Heart left ventricle (tissue), 16 donors: ENCODE results near the gene IFITM2. TPM values are rescaled to one million over a fixed set of nuclear protein-coding genes. Genes with fewer than 3 reads are reported as not detected.
"Not testable (repeated sequence)": the region's sequence is repeated elsewhere in the genome, so short reads cannot be mapped to it uniquely, and the experiment has no call there.

Experiments
- ATAC-seq, 4 donors: fragments of 200-7000 bp; cut with Tn5 transposase; one replicate each; pipeline ENCODE4 v1.9.1; 2020 to 2022; ENCODE audit warnings: moderate library complexity in 4 of 4, mild to moderate bottlenecking in 3 of 4, moderate number of reproducible peaks in 1 of 4
- DNase-seq, 5 donors: peaks; one replicate each; pipeline ENCODE4 v3.0.0-alpha.2; 2020
- H3K27ac ChIP-seq, 12 donors: fragments of 200-600 bp; sonication (generic) in 4 of 12; one replicate each; pipeline versions ENCODE4 v1.5.0 to v1.8.0; 2016 to 2022; ENCODE audit warnings: mild to moderate bottlenecking in 2 of 12
- H3K27me3 ChIP-seq, 9 donors: fragments of 200-600 bp; sonication (generic) in 2 of 9; one replicate each; pipeline versions ENCODE4 v1.5.1 to v1.8.0; 2016 to 2022; ENCODE audit warnings: mild to moderate bottlenecking in 3 of 9
- H3K36me3 ChIP-seq, 9 donors: fragments of 200-600 bp; sonication (generic) in 2 of 9; one replicate each; pipeline versions ENCODE4 v1.5.0 to v1.8.0; 2018 to 2022; ENCODE audit warnings: mild to moderate bottlenecking in 2 of 9
- H3K4me1 ChIP-seq, 12 donors: fragments of 200-600 bp; sonication (generic) in 4 of 12; one replicate each; pipeline versions ENCODE4 v1.5.0 to v1.8.0; 2016 to 2022; ENCODE audit warnings: mild to moderate bottlenecking in 3 of 12
- H3K4me3 ChIP-seq, 12 donors: fragments of 200-600 bp; sonication (generic) in 4 of 12; one replicate each; pipeline versions ENCODE4 v1.5.0 to v1.8.0; 2017 to 2022; ENCODE audit warnings: mild to moderate bottlenecking in 9 of 12, moderate library complexity in 4 of 12
- H3K9me3 ChIP-seq, 12 donors: fragments of 200-600 bp; sonication (generic) in 4 of 12; one replicate each; pipeline versions ENCODE4 v1.5.0 to v1.8.0; 2016 to 2022; ENCODE audit warnings: mild to moderate bottlenecking in 1 of 12
- POLR2A ChIP-seq, 2 donors: fragments of 450-650 bp; IDR thresholded peaks; one replicate each; pipeline ENCODE4 v1.6.1; 2017; ENCODE audit warnings: antibody characterized with exemption in 2 of 2, mild to moderate bottlenecking in 2 of 2, moderate library complexity in 2 of 2
- WGBS, 4 donors: extraction: QIAGEN DNeasy Blood & Tissue Kit in 2 of 4; methylation state at CpG; one replicate each; pipeline versions ENCODE4 v1.1.5 to v1.1.7; 2013 to 2018; 5-methylcytosine and 5-hydroxymethylcytosine counted together
- intact Hi-C, 10 donors: fragments of 100-400 bp; cut with DNase I; formaldehyde crosslinking; loops; one replicate each; pipeline versions ENCODE4 v1.11.1 to v1.14.2; 2022
- polyA plus RNA-seq, 2 donors: library from polyadenylated mRNA; stranded (reverse); fragments of 200-250 nt; gene quantifications; one replicate each; pipeline ENCODE4 v1.2.3, GENCODE V29; 2013
- total RNA-seq, 9 donors: library from RNA; depleted of rRNA in 2 of 9; stranded (reverse); fragments of >200 nt in 2 of 9; fragmentation: NEBNext Ultra II Directional in 3 of 9; extraction: Animal tissue kit (Norgen Biotek cat#: 25700) in 3 of 9; gene quantifications; one replicate each; pipeline versions ENCODE4 v1.1.0 to v1.2.4, GENCODE V29; 2016 to 2023
- TF ChIP-seq, protein P1 (sequence below), 12 donors: fragments of 200-600 bp; sonication (generic) in 4 of 12; IDR thresholded peaks; one replicate each; pipeline versions ENCODE4 v1.5.0 to v1.8.0; 2018 to 2022; ENCODE audit warnings: antibody characterized with exemption in 12 of 12, mild to moderate bottlenecking in 5 of 12
- donor health status: ischemic (EF 13 %, LVEDD 7.1; RV severe dilation, severe dysfunction).
- donor health status: healthy with polysubstance abuse.
- donor health status: DM: no; HTN: yes; CAD: no.
- donor health status: DM: no; HTN: no; CAD: no.
- donor health status: ischemic (EF 25% LVEDD 6.9; RV normal size, moderate dysfunction).
- donor health status: ischemic (EF 25% LVEDD 5.7; RV mildly dilated, moderate dysfunction).
- donor health status: healthy.
- donor health status: DM: yes; HTN: yes; CAD: no.
- donor health status: ischemic (EF 35%, LVEDD 5.7; RV mildly dilated, moderate dysfunction).
- donor health status: nonischemic (EF 11% LVEDD 7.7; RV severe dilation, severe dysfunction).
- donor health status: DM: yes; HTN: yes; CAD: no.
- donor health status: PGD.
- donor health status: ischemic (EF 29% LVEDD 5.4; RV normal size, mild dysfunction).
- donor health status: nonischemic (EF 23%, LVEDD 6.1; RV moderate dilation, normal function).

The IFITM2 gene
- total and polyA plus RNA-seq, 11 donors = 116 to 501 (median 154) TPM

DNA sequence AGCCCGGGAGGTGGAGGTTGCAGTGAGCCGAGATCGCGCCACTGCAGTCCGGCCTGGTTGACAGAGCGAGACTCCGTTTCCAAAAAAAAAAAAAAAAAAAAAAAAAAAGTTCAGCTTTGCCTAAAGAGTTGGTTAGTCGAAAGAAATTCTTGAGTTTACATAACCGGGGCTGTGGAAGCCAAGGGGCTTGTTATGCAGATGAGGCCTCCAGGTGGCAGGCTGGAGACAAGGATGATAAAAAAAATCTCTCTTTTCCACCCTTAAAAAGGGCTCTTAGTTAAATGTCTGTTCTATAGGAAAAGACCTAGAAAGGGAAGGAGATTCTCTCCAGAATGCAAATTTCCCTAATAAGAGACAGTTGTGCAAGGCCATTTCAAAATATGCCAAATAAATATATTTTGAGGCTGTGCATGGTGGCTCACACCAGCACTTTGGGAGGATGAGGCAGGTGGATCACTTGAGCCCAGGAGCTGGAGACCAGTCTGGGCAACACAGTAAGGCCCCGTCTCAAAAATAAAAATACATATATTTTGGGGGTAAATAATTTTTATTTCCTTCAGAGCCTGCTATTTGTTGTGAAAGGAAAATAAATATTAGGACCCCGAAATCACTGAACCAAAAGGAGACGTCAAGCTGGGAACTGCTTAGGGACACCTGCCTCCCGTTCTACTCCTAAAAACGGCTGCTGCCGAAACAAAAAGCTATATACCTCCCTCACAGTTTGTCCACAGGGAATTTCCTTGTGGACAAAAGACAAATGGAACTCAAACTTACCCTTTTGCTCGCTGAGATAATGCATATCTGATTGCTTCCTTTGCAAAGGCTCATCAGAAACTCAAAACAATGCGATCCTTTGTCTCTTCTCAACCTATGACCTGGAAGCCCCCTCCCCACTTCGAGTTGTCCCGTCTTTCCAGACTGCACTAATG lies 2.4 kb upstream of the IFITM2 start:
- DNase-seq = peak in 4 of 5 donors; percentile 59 to 73 (median 68)
- TF ChIP-seq, protein P1, sequence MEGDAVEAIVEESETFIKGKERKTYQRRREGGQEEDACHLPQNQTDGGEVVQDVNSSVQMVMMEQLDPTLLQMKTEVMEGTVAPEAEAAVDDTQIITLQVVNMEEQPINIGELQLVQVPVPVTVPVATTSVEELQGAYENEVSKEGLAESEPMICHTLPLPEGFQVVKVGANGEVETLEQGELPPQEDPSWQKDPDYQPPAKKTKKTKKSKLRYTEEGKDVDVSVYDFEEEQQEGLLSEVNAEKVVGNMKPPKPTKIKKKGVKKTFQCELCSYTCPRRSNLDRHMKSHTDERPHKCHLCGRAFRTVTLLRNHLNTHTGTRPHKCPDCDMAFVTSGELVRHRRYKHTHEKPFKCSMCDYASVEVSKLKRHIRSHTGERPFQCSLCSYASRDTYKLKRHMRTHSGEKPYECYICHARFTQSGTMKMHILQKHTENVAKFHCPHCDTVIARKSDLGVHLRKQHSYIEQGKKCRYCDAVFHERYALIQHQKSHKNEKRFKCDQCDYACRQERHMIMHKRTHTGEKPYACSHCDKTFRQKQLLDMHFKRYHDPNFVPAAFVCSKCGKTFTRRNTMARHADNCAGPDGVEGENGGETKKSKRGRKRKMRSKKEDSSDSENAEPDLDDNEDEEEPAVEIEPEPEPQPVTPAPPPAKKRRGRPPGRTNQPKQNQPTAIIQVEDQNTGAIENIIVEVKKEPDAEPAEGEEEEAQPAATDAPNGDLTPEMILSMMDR (IDR thresholded peaks at IDR 0.05) = peak; percentile 55 to 76 (median 64)
- no peak for TF ChIP-seq POLR2A (IDR thresholded peaks at IDR 0.05)
- Histone ChIP-seq H3K27me3 (peaks cover 0 to 21% (median 4%) of the 10 kb centered on the region in 9 donors), H3K27ac (peak overlapping the region in 6 of 12 donors; percentile 11 to 99 (median 62)), H3K9me3 (no peaks in the 10 kb centered on the region), H3K36me3 (peaks cover 0 to 10% (median 0%) of the 10 kb centered on the region in 9 donors), H3K4me1 (peaks cover 0 to 42% (median 15%) of the 10 kb centered on the region in 12 donors), H3K4me3 (no peak overlapping the region)
- peak in 1 of 4 donors; percentile 19 for ATAC-seq
- WGBS, 4 donors = 33 to 39% (median 34%) methylated on average over 19 of the region's 19 CpGs
- intact Hi-C loops = loop anchor here in 7 of 10 donors (5.0 to 10.0 kb wide), 5 partner anchors 50 to 200 kb away; partner anchors contain the start of genes BET1L (in 2 of the 7), RIC8A (in 2 of the 7) and RNH1 (in 1 of the 7)

DNA sequence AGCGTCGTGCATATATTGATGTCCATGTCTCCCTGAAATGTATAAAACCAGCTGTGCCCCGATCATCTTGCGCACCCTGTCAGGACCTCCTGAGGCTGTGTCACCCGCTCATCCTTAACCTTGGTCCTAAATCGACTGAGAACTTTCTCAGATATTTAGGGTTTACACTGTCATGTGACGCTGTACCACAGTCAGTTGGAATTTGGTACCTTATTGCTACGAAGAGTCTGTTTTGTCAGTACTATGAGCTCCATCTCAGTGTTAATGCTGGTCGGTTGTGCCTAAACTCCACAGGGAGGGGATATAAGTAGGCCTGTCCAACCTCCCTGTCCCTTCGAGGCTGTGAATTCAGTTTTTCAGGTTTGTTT lies 1.8 kb upstream of the IFITM2 start:
- peak overlapping the region in 8 of 12 donors; percentile 9 to 99 (median 84) for H3K27ac ChIP-seq
- no peak for DNase-seq
- intact Hi-C loops = loop anchor here in 6 of 10 donors (5.0 to 10.0 kb wide), 5 partner anchors 49 to 199 kb away; partner anchors contain the start of genes BET1L (in 2 of the 6), RIC8A (in 2 of the 6) and RNH1 (in 1 of the 6)

DNA sequence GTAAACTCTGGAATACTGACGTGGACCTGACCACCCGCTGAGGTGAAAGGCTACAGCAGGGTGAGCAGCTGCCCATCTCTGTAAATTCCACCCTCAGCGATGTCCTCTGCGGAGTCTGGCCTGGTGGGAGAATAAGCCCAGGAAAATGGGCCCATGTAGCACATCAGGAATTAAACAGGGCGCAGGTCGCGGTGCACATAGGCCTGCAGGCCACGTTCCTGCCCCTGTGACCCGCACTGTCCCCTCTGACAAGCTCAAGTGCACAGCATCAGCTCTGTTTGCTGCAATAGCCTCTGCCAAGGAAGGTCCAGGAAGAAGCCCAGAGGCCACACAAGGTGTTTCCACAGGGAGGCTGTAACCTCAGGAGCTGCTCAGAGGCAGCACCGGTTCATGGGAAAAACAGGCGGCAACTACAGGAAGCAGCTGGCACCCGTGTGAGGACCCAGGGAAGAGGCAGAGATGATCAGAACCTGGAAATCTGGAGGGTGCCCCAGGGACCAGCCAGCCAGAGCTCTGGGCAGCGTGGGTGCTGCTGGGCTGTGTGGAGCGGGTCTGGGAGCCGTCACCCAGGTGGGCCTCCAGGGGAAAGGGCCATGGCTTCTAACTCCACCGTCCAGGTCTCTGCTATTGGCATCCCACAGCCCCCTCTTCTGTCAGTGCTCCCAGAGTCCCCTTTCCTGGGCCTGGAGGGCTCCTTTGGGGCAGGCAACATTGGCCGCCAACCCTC lies 808 bp upstream of the IFITM2 start:
- peak overlapping the region; percentile 69 to 99 (median 88) for H3K27ac ChIP-seq
- DNase-seq (peak in 1 of 5 donors; percentile 29), ATAC-seq (no peak)
- 84 to 91% (median 90%) methylated on average over 12 to 17 of the region's 17 CpGs for WGBS, 4 donors
- intact Hi-C loops = loop anchor here in 6 of 10 donors (5.0 to 10.0 kb wide), 5 partner anchors 48 to 198 kb away; partner anchors contain the start of genes BET1L (in 2 of the 6), RIC8A (in 2 of the 6) and RNH1 (in 1 of the 6)
- peak overlapping the region in 1 of 12 donors; percentile 15 for H3K4me3 ChIP-seq
- H3K9me3 ChIP-seq = no peaks in the 10 kb centered on the region
- peaks cover 0 to 9% (median 0%) of the 10 kb centered on the region in 9 donors for H3K27me3 ChIP-seq
- peaks cover 0 to 43% (median 16%) of the 10 kb centered on the region in 12 donors for H3K4me1 ChIP-seq
- no peak for TF ChIP-seq POLR2A (IDR thresholded peaks at IDR 0.05)
- TF ChIP-seq, protein P1 (IDR thresholded peaks at IDR 0.05) = no peak
- H3K36me3 ChIP-seq = peaks cover 0 to 10% (median 0%) of the 10 kb centered on the region in 9 donors

More for the DNA sequence above, 1.8 kb upstream of the IFITM2 start:
- Histone ChIP-seq H3K4me3 (no peak overlapping the region), H3K36me3 (peaks cover 0 to 10% (median 0%) of the 10 kb centered on the region in 9 donors), H3K4me1 (peaks cover 0 to 42% (median 15%) of the 10 kb centered on the region in 12 donors), H3K27me3 (peaks cover 0 to 15% (median 0%) of the 10 kb centered on the region in 9 donors), H3K9me3 (no peaks in the 10 kb centered on the region)
- 89 to 92% (median 90%) methylated on average over 10 of the region's 10 CpGs for WGBS, 4 donors
- TF ChIP-seq POLR2A (IDR thresholded peaks at IDR 0.05) = no peak
- TF ChIP-seq, protein P1 (IDR thresholded peaks at IDR 0.05) = no peak
- ATAC-seq = no peak

DNA sequence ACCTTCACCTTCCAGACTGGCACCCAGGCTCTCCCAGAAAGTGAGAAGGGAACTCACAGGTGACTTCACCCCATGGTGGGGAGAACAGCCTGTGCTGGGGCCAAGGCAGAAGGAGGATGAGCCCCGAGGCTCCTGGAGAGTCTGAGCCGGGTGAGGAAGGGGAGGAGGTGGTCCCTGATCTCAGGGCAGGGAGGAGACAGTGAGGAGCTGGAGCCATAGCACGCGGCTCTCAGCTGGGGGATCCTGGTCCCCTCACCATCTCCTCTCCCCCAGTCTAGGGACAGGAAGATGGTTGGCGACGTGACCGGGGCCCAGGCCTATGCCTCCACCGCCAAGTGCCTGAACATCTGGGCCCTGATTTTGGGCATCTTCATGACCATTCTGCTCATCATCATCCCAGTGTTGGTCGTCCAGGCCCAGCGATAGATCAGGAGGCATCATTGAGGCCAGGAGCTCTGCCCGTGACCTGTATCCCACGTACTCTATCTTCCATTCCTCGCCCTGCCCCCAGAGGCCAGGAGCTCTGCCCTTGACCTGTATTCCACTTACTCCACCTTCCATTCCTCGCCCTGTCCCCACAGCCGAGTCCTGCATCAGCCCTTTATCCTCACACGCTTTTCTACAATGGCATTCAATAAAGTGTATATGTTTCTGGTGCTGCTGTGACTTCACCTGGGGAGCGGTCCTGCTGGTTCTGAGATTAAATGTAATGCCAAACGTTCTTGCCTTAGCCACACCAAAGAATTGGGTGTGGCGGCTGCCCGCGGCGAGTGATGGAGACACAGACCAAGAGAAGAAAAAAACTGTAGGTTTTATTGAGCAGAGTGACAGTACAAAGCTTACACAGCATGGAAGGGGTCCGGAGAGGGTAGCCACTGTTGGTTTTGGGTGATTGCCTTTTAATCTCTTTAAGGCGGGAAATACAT lies 1.4 kb downstream of the IFITM2 start:
- Histone ChIP-seq H3K36me3 (peaks cover 0 to 10% (median 0%) of the 10 kb centered on the region in 9 donors), H3K27ac (peak overlapping the region; percentile 70 to 99 (median 88)), H3K4me1 (peaks cover 5 to 61% (median 30%) of the 10 kb centered on the region in 12 donors), H3K4me3 (peak overlapping the region; percentile 21 to 69 (median 60))
- DNase-seq (peak in 1 of 5 donors; percentile 29), ATAC-seq (peak in 2 of 4 donors; percentile 1)
- WGBS, 4 donors = 48 to 60% (median 51%) methylated on average over 23 to 24 of the region's 24 CpGs
- intact Hi-C loops = loop anchor here in 6 of 10 donors (5.0 to 10.0 kb wide), 5 partner anchors 46 to 196 kb away; partner anchors contain the start of genes BET1L (in 2 of the 6), RIC8A (in 2 of the 6) and RNH1 (in 1 of the 6)
- not testable (repeated sequence) for H3K9me3 ChIP-seq, H3K27me3 ChIP-seq

DNA sequence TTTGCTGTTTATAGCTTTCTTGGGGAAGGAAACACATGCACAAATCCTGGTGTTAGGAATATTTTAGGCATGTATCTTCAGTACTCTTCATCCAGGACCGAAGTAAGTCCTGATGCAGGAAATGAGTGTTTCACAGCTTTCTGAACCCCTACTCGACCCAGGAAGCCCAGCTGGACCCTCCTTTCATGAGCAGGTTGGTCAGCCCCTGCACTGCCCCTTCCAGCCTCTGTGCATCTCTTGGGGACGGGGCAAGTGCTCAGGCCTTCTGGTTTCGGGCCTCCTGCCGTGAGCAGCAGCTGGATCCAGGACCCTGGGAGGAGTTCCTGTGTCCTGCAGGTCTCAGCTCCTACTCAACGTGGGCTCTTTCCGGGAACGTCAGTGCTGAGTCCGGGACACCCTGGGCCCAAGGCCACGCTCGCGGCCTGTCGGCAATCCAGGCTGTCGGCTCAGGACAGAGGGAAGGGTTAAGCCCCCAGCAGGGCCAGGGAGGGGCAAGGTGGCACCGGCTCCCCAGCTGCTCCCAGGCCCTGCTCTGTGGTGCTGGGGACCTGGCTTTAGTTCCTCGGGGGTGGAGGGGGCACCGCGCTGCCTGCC lies 2.5 kb downstream of the IFITM2 start:
- peak in 2 of 4 donors; percentile 2 to 13 for ATAC-seq
- Histone ChIP-seq H3K36me3 (peaks cover 0 to 12% (median 0%) of the 10 kb centered on the region in 9 donors), H3K4me3 (peak overlapping the region; percentile 15 to 69 (median 60)), H3K27ac (peak overlapping the region; percentile 58 to 99 (median 88)), H3K4me1 (peaks cover 5 to 55% (median 29%) of the 10 kb centered on the region in 12 donors)
- 24 to 37% (median 32%) methylated on average over 3 to 5 of the region's 18 CpGs for WGBS, 4 donors
- H3K27me3 ChIP-seq, H3K9me3 ChIP-seq: not testable (repeated sequence)
- intact Hi-C loops = loop anchor here in 7 of 10 donors (5.0 to 10.0 kb wide), 6 partner anchors 42 to 195 kb away; partner anchors contain the start of genes BET1L (in 2 of the 7), RIC8A (in 2 of the 7) and RNH1 (in 1 of the 7)
- DNase-seq = peak in 1 of 5 donors; percentile 36
